ENCODE measurements around the gene FHOD1. TPM values are rescaled to one million over a fixed set of nuclear protein-coding genes. Genes with fewer than 3 reads are reported as not detected.

The FHOD1 gene
- total and polyA plus RNA-seq, 2 of the 13 experiments (the other 11 are each of a cell fraction or from before 2014, with no cell fraction given) = 20.0 to 20.8 TPM

DNA sequence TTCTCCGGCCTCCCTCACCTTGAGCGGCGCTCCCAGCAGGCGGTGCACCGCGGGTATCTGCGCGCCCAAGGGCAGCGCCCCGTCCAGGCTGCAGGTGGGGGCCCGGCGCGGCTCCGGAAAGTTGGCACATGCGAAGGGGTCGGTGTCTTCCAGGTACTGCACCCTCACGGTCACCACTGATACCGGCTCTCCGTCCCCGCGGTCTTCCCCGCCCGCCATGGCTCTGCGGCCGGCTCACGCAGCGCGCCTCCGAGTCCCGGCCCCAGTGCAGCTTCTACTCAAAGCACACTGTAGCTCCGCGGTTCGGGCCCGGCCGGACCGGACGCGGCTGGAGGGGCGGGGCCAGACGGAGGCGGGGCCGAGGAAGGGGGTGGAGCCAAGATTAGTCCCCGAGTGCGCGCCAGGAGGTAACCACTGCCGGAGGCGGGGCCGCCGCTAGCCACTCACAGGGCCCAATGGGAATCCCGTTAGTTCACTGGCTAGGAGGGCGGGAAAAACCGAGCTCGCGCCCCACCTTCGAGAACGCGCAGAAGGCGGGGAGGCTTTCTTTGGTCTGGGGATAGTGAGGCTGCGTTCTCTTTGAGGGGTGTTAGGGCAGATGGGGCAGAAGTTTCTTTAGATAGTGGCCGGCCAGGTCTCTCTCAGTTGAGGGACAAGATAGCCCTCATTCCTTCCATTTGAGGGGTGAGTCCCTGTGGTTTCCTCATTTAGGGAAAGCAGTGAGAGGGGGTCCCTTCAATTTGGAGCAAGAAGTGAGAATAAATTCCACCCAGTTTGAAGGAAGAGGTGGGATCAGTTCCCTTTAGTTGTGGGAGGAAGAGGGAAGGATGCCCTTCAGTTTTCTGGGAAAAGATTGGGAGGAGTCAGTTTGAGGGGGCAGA, at the start of gene FHOD1 (continued):
- TF ChIP-seq HES4 (CRISPR knock-in tag; IDR thresholded peaks at IDR 0.05; ENCODE audit: borderline replicate concordance) (peak; percentile 67; the same call in 1 of the 2 replicates), ZNF577 (CRISPR knock-in tag; IDR thresholded peaks at IDR 0.05; ENCODE audit: borderline replicate concordance, low read depth) (no peak), ZNF264 (CRISPR knock-in tag; IDR thresholded peaks at IDR 0.05) (no peak), AGO1 (IDR thresholded peaks at IDR 0.05; ENCODE audit: low read depth, low read length, poor library complexity, severe bottlenecking) (no peak), ZNF891 (CRISPR knock-in tag; IDR thresholded peaks at IDR 0.05) (peak; percentile 97), KDM2A (CRISPR knock-in tag; IDR thresholded peaks at IDR 0.05; ENCODE audit: borderline replicate concordance, low read depth) (peak; percentile 94), ZNF101 (CRISPR knock-in tag; IDR thresholded peaks at IDR 0.05; ENCODE audit: borderline replicate concordance, low read depth) (no peak), ZNF383 (CRISPR knock-in tag; IDR thresholded peaks at IDR 0.05; ENCODE audit: borderline replicate concordance) (no peak; the same call in 1 of the 2 replicates), ZBTB38 (CRISPR knock-in tag; IDR thresholded peaks at IDR 0.05) (no peak), NFIC (IDR thresholded peaks at IDR 0.05; ENCODE audit: low read length) (no peak), MBNL3 (CRISPR knock-in tag; conservative IDR thresholded peaks at IDR 0.05) (no peak), ZBTB7A (CRISPR knock-in tag; IDR thresholded peaks at IDR 0.05) (no peak), ZFYVE20 (CRISPR knock-in tag; IDR thresholded peaks at IDR 0.05; ENCODE audit: borderline replicate concordance, low read depth) (no peak), NFKBIZ (CRISPR knock-in tag; IDR thresholded peaks at IDR 0.05) (no peak; the same call in 1 of the 2 replicates), ZNF616 (CRISPR knock-in tag; IDR thresholded peaks at IDR 0.05; ENCODE audit: low read depth) (peak; percentile 20; the same call in 1 of the 2 replicates), MTA3 (CRISPR knock-in tag; IDR thresholded peaks at IDR 0.05) (no peak), ZKSCAN8 (CRISPR knock-in tag; IDR thresholded peaks at IDR 0.05; ENCODE audit: borderline replicate concordance) (no peak), RCOR2 (CRISPR knock-in tag; IDR thresholded peaks at IDR 0.05) (0 out of 2 replicates have a peak, but pooled peaks have one; percentile 27), ZNF619 (CRISPR knock-in tag; IDR thresholded peaks at IDR 0.05) (no peak), CEBPG (CRISPR knock-in tag; IDR thresholded peaks at IDR 0.05) (no peak)
- TF ChIP-seq, protein P1, sequence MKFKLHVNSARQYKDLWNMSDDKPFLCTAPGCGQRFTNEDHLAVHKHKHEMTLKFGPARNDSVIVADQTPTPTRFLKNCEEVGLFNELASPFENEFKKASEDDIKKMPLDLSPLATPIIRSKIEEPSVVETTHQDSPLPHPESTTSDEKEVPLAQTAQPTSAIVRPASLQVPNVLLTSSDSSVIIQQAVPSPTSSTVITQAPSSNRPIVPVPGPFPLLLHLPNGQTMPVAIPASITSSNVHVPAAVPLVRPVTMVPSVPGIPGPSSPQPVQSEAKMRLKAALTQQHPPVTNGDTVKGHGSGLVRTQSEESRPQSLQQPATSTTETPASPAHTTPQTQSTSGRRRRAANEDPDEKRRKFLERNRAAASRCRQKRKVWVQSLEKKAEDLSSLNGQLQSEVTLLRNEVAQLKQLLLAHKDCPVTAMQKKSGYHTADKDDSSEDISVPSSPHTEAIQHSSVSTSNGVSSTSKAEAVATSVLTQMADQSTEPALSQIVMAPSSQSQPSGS (CRISPR knock-in tag; IDR thresholded peaks at IDR 0.05) = 0 out of 2 replicates have a peak, but pooled peaks have one; percentile 31
- TF ChIP-seq, protein P2, sequence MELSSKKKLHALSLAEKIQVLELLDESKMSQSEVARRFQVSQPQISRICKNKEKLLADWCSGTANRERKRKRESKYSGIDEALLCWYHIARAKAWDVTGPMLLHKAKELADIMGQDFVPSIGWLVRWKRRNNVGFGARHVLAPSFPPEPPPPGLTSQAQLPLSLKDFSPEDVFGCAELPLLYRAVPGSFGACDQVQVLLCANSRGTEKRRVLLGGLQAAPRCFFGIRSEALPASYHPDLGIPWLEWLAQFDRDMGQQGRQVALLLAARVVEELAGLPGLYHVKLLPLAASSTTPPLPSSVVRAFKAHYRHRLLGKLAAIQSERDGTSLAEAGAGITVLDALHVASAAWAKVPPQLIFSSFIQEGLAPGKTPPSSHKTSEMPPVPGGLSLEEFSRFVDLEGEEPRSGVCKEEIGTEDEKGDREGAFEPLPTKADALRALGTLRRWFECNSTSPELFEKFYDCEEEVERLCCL (CRISPR knock-in tag; IDR thresholded peaks at IDR 0.05; ENCODE audit: borderline replicate concordance) = no peak
- TF ChIP-seq, protein P3, sequence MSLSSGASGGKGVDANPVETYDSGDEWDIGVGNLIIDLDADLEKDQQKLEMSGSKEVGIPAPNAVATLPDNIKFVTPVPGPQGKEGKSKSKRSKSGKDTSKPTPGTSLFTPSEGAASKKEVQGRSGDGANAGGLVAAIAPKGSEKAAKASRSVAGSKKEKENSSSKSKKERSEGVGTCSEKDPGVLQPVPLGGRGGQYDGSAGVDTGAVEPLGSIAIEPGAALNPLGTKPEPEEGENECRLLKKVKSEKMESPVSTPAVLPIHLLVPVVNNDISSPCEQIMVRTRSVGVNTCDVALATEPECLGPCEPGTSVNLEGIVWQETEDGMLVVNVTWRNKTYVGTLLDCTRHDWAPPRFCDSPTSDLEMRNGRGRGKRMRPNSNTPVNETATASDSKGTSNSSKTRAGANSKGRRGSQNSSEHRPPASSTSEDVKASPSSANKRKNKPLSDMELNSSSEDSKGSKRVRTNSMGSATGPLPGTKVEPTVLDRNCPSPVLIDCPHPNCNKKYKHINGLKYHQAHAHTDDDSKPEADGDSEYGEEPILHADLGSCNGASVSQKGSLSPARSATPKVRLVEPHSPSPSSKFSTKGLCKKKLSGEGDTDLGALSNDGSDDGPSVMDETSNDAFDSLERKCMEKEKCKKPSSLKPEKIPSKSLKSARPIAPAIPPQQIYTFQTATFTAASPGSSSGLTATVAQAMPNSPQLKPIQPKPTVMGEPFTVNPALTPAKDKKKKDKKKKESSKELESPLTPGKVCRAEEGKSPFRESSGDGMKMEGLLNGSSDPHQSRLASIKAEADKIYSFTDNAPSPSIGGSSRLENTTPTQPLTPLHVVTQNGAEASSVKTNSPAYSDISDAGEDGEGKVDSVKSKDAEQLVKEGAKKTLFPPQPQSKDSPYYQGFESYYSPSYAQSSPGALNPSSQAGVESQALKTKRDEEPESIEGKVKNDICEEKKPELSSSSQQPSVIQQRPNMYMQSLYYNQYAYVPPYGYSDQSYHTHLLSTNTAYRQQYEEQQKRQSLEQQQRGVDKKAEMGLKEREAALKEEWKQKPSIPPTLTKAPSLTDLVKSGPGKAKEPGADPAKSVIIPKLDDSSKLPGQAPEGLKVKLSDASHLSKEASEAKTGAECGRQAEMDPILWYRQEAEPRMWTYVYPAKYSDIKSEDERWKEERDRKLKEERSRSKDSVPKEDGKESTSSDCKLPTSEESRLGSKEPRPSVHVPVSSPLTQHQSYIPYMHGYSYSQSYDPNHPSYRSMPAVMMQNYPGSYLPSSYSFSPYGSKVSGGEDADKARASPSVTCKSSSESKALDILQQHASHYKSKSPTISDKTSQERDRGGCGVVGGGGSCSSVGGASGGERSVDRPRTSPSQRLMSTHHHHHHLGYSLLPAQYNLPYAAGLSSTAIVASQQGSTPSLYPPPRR (CRISPR knock-in tag; IDR thresholded peaks at IDR 0.05; ENCODE audit: borderline replicate concordance) = no peak
